ENCODE measurements around the gene RDH16.

The RDH16 gene, protein sequence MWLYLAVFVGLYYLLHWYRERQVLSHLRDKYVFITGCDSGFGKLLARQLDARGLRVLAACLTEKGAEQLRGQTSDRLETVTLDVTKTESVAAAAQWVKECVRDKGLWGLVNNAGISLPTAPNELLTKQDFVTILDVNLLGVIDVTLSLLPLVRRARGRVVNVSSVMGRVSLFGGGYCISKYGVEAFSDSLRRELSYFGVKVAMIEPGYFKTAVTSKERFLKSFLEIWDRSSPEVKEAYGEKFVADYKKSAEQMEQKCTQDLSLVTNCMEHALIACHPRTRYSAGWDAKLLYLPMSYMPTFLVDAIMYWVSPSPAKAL

GRCh38 chr12:56957229-56958052 lies at the start of gene RDH16:
RDH16 (minus strand) TSS chr12:56957608; CDS start chr12:56957462, 146 bp downstream.
- H3K9me3 ChIP-seq (ENCODE audit: control insufficient read depth, insufficient read depth, low read length) = no peaks in the 10 kb centered on the region
- no peak within 1 kb of the TSS for H3K27ac ChIP-seq (ENCODE audit: low read depth, low read length)
- H3K4me3 ChIP-seq (ENCODE audit: low read length) = no peak within 1 kb of the TSS
- H3K27me3 ChIP-seq (ENCODE audit: control insufficient read depth, low read length) = peaks cover 39% of the 10 kb centered on the region
- H3K9me2 ChIP-seq (replicated peaks; ENCODE audit: control insufficient read depth, low read length) = no peaks in the 10 kb centered on the region
- no peaks in the 10 kb centered on the region for H4K20me1 ChIP-seq (ENCODE audit: control insufficient read depth, insufficient read depth, low read depth, low read length)
- no peaks in the 10 kb centered on the region for H3K4me1 ChIP-seq (ENCODE audit: control insufficient read depth, low read length)
- no peak within 1 kb of the TSS for H3K4me2 ChIP-seq (ENCODE audit: low read length)
- TF ChIP-seq EZH2phosphoT487 (IDR thresholded peaks at IDR 0.05; ENCODE audit: borderline replicate concordance, low read length) = no peak
- no peak for TF ChIP-seq CTCF (IDR thresholded peaks at IDR 0.05; ENCODE audit: low read depth, low read length, poor library complexity, severe bottlenecking)
- H3K79me2 ChIP-seq (ENCODE audit: control insufficient read depth, low read length) = no peaks in the 10 kb centered on the region
- H3F3A ChIP-seq (ENCODE audit: control insufficient read depth, insufficient read depth) = no peaks in the 10 kb centered on the region
- no peaks in the 10 kb centered on the region for H3K36me3 ChIP-seq (ENCODE audit: control insufficient read depth, low read length)

- TF ChIP-seq EZH2phosphoT487 (IDR thresholded peaks at IDR 0.05; ENCODE audit: borderline replicate concordance, low read length) (no peak), CTCF (IDR thresholded peaks at IDR 0.05; ENCODE audit: low read depth, low read length, poor library complexity, severe bottlenecking) (no peak)
- H3K9me2 ChIP-seq (replicated peaks; ENCODE audit: control insufficient read depth, low read length) = no peaks in the 10 kb centered on the region
- peak overlapping the region; percentile 48 for H3K4me3 ChIP-seq (ENCODE audit: low read length)
- H3K27ac ChIP-seq (ENCODE audit: low read depth, low read length) = no peak overlapping the region
- H3K79me2 ChIP-seq (ENCODE audit: control insufficient read depth, low read length) = peaks cover 38% of the 10 kb centered on the region
- no peaks in the 10 kb centered on the region for H3K9me3 ChIP-seq (ENCODE audit: control insufficient read depth, insufficient read depth, low read length)
- no peaks in the 10 kb centered on the region for H4K20me1 ChIP-seq (ENCODE audit: control insufficient read depth, insufficient read depth, low read depth, low read length)
- peaks cover 33% of the 10 kb centered on the region for H3K36me3 ChIP-seq (ENCODE audit: control insufficient read depth, low read length)
- H3K4me1 ChIP-seq (ENCODE audit: control insufficient read depth, low read length) = peaks cover 18% of the 10 kb centered on the region
- H3F3A ChIP-seq (ENCODE audit: control insufficient read depth, insufficient read depth) = peaks cover 7% of the 10 kb centered on the region; the same call in 1 of the 2 replicates
- H3K27me3 ChIP-seq (ENCODE audit: control insufficient read depth, low read length) = 0 out of 2 replicates have a peak, but pooled peaks cover 4% of the 10 kb centered on the region
- peak overlapping the region; percentile 54 for H3K4me2 ChIP-seq (ENCODE audit: low read length)
These were observed 49.5 kb upstream of the RDH16 start for GRCh38 chr12:57006809-57007475.

DNA sequence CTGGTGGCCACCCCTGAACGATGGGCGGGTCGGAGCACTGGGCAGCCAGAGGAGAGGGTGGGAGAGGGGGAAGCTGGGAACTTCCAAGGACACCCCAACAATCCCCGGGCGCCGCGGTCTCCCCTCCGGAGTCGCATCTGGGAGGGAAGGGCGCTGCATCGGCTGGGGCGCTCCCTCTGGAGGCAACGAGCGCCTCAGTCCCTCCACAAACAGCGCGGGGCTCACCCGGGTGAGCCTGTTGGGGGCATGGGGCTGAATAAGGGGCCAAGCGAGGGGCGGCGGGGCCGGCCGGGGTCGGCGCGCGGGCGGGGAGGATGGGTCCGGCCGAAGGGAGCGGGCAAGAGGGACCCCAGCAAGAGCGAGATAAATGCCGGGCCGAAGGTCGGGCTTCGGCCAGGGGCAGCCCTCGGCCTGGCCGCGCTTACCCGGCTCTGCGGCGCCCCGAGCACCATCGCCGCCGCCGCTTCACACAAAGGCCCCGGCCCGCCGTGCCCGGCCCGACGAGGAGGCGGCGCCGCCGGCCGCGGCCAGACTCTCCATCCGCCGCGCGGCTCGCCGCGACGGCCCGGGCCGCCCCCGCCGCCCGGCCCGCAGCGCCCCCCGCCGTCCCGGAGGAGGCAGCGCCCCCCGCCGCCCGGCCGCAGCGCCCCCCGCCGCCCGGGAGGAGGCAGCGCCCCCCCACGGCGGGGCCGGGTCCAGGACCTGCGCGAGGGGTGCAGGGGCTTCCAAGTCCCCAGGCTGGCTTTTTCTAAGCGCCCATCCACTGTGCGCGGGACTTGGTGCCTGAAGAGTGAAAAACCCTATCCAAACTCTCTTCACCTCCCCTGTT lies 48.8 kb upstream of the RDH16 start, which contains the start of gene ZBTB39:
Gene ZBTB39 (minus strand): TSS at position 567 of the 829 bp plus-strand sequence. CDS start 1,629 bp downstream, outside the sequence.
- Histone ChIP-seq H3K79me2 (ENCODE audit: control insufficient read depth, low read length) (peaks cover 45% of the 10 kb centered on the region), H3K4me2 (ENCODE audit: low read length) (peak within 1 kb of the TSS; percentile 95), H4K20me1 (ENCODE audit: control insufficient read depth, insufficient read depth, low read depth, low read length) (peaks cover 4% of the 10 kb centered on the region; the same call in 1 of the 2 replicates), H3K9me2 (replicated peaks; ENCODE audit: control insufficient read depth, low read length) (no peaks in the 10 kb centered on the region), H3F3A (ENCODE audit: control insufficient read depth, insufficient read depth) (peaks cover 7% of the 10 kb centered on the region; the same call in 1 of the 2 replicates), H3K27me3 (ENCODE audit: control insufficient read depth, low read length) (no peaks in the 10 kb centered on the region), H3K4me1 (ENCODE audit: control insufficient read depth, low read length) (peaks cover 18% of the 10 kb centered on the region), H3K9me3 (ENCODE audit: control insufficient read depth, insufficient read depth, low read length) (no peaks in the 10 kb centered on the region), H3K4me3 (ENCODE audit: low read length) (peak within 1 kb of the TSS; percentile 91), H3K36me3 (ENCODE audit: control insufficient read depth, low read length) (peaks cover 41% of the 10 kb centered on the region), H3K27ac (ENCODE audit: low read depth, low read length) (peak within 1 kb of the TSS; percentile 40)
- TF ChIP-seq CTCF (IDR thresholded peaks at IDR 0.05; ENCODE audit: low read depth, low read length, poor library complexity, severe bottlenecking) (peak; percentile 64), EZH2phosphoT487 (IDR thresholded peaks at IDR 0.05; ENCODE audit: borderline replicate concordance, low read length) (no peak)
